ENCODE measurements around the gene SAMD1. TPM values are rescaled to one million over a fixed set of nuclear protein-coding genes. Genes with fewer than 3 reads are reported as not detected.
A peak's percentile ranks its signal among the peaks of the same experiment; 100 is the strongest.

SAMD1 gene
- total RNA-seq, 1 experiment from 2014 or later = 108 TPM

DNA sequence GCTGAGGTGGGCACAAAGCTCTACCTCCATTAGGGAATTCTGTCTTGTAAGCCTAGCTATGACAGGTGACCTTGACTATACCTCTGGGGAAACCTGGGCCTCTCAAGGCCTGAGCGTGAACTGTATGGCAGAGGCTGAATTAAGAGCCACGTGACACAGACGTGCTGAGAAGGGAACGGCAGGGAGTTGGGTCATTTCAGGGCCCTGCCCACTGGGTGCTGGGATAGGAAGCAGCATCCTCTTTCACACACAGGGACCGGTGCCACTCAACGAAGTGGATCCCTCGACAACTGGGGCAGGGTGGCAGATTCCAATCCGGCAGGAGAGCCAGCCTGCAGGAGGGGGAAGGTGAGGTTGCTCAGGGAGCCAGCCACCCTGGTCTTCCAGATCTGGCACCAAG, 36.6 kb upstream of the SAMD1 start:
- TF ChIP-seq CTCF (conservative IDR thresholded peaks at IDR 0.05) = no peak
- Histone ChIP-seq H3K23ac (ENCODE audit: insufficient read length, low read depth, low read length) (no peak overlapping the region), H3K9me3 (ENCODE audit: control insufficient read depth, low read depth, low read length) (no peaks in the 10 kb centered on the region), H4K20me1 (ENCODE audit: control insufficient read depth, insufficient read depth, insufficient read length) (no peaks in the 10 kb centered on the region), H2BK12ac (ENCODE audit: insufficient read length, low read depth, low read length) (no peak overlapping the region), H4K8ac (replicated peaks; ENCODE audit: insufficient read length, low read depth, low read length) (no peak overlapping the region), H4K91ac (ENCODE audit: insufficient read length, low read depth, low read length) (no peak overlapping the region), H3K23me2 (ENCODE audit: insufficient read length, low read depth, low read length, poor library complexity, severe bottlenecking) (no peaks in the 10 kb centered on the region), H3K4me1 (ENCODE audit: insufficient read depth, low read length) (no peaks in the 10 kb centered on the region), H2AFZ (ENCODE audit: low read length) (no peak overlapping the region), H3K4ac (ENCODE audit: low read depth, low read length) (no peak overlapping the region), H3K4me2 (ENCODE audit: insufficient read depth, insufficient read length, low read length) (no peak overlapping the region), H3K56ac (ENCODE audit: insufficient read length, low read depth, low read length) (no peak overlapping the region), H2BK120ac (ENCODE audit: low read depth, low read length, poor library complexity, severe bottlenecking) (no peak overlapping the region), H2BK20ac (ENCODE audit: low read depth, low read length, poor library complexity, severe bottlenecking) (no peak overlapping the region), H2BK5ac (ENCODE audit: insufficient read length, low read length) (no peak overlapping the region), H3K79me2 (ENCODE audit: insufficient read depth, low read length) (no peaks in the 10 kb centered on the region), H2AK5ac (ENCODE audit: insufficient read length, low read length) (no peak overlapping the region), H3K18ac (ENCODE audit: insufficient read length, low read depth, low read length) (no peak overlapping the region), H3K27ac (ENCODE audit: insufficient read length, low read depth, low read length) (no peak overlapping the region), H3K14ac (ENCODE audit: insufficient read depth, low read length) (no peak overlapping the region), H3K27me3 (ENCODE audit: insufficient read depth, low read length) (no peaks in the 10 kb centered on the region), H2BK15ac (ENCODE audit: low read depth, low read length) (no peak overlapping the region), H3T11ph (ENCODE audit: low read length) (no peak overlapping the region), H3K9ac (ENCODE audit: extremely low read depth, insufficient read length, low read length) (no peak overlapping the region), H4K5ac (ENCODE audit: insufficient read length, low read depth, low read length) (no peak overlapping the region), H3K79me1 (ENCODE audit: insufficient read depth, low read depth, low read length, poor library complexity, severe bottlenecking) (no peaks in the 10 kb centered on the region)
- DNase-seq = no peak
- no CpG with 5 or more reads among the region's 8 CpGs for WGBS (ENCODE audit: extremely low coverage, insufficient read length, low lambda C conversion rate)
- H3K27ac Mint-ChIP-seq = peak overlapping the region in 1 of 3 experiments; percentile 68; a peak in 1 of 7 replicates
- no peaks in the 10 kb centered on the region for H3K9me3 Mint-ChIP-seq
- H3K36me3 Mint-ChIP-seq (ENCODE audit: insufficient read depth in 1 of 3, low read depth in 3 of 3) = peaks cover 32 to 56% (median 54%) of the 10 kb centered on the region in 3 experiments; a peak in 6 of 7 replicates
- no peak overlapping the region for H3K4me3 Mint-ChIP-seq
- no peaks in the 10 kb centered on the region for H3K27me3 Mint-ChIP-seq (ENCODE audit: low read depth)
- H3K4me1 Mint-ChIP-seq = no peaks in the 10 kb centered on the region
